GM21576 (cell line): Measurements from ENCODE around the gene MTCP1.
A peak's percentile ranks its signal among the peaks of the same experiment; 100 is the strongest.

Experiments
- ATAC-seq: cut with Tn5 transposase; IDR thresholded peaks from one replicate; pipeline ENCODE4 v1.9.1; 2021; ENCODE audit warnings: mild to moderate bottlenecking, moderate library complexity; ENCODE audit not compliant: unreplicated experiment

Gene MTCP1, protein sequence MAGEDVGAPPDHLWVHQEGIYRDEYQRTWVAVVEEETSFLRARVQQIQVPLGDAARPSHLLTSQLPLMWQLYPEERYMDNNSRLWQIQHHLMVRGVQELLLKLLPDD

DNA sequence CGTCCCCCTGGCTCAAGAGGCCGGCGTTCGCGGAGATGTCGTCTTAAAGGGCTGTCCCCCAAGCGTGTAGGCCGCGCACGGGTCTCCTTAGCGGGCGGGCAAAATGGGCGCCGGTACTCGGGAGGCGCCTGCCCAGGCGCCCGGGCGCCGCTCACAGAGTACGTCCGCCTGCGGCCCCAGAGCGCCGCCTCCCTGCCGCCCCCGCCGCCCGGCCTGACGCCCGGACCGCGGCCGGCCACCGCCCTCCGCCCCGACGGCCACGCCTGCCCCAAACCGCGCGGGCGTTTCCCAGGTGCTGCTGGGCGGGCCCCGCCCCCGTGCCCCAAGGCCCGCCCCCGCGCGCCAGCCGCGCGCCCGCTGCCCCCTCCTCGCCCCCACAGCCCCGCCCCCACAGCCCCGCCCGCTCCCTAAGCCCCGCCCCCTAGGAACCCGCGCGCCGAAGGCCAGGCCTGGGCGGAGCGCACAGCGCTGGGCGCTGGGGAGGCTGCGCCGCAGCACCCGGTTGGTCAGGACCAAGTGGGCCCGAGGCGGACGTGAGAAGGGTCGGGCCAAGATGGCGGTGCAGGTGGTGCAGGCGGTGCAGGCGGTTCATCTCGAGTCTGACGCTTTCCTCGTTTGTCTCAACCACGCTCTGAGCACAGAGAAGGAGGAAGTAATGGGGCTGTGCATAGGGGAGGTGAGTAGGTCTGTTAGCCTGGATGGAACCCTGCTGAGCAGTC is at the start of gene MTCP1, which contains the start of the genes BRCC3 and CMC4:
Gene MTCP1 (minus strand): TSS at position 162 of the 719 bp plus-strand sequence. CDS start 5,126 bp downstream, outside the sequence.
Gene BRCC3 (plus strand): TSS at position 534 of the 719 bp plus-strand sequence. CDS start 20 bp downstream, at position 554.
Gene CMC4 (minus strand): TSS at position 162 of the 719 bp plus-strand sequence. CDS start 7,113 bp downstream, outside the sequence.
- ATAC-seq, result peak; percentile 84

DNA sequence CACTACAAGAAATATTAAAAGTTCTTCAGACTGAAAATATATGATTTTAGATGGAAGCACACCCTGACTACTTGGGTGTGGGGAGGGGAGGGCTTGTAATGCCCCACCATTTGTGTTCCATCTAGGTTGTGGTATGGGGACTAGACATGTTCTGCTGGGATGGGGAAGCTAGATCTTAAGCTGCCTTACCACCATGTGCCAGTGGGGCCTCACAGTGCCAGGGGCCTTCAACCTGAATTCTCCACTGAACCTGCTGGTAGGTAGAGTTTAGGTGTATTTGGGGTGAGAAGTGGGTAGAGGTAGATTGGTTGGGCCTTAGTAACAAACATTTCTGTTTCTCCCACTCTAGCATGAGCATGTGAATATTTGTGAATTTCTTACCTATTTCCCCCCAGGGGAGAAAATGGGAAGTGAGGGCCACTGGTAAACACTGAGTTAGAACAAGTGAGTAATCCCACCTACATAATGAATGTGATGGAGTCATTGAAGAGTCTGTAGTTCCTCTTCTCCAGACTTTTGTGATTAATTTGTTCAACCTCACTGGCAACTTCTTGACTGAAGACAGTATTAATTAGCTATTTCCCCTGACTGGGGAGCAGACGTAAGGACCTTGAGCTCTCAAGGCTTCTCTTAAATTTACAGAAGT is 44.4 kb upstream of the MTCP1 start:
- ATAC-seq, result no peak

DNA sequence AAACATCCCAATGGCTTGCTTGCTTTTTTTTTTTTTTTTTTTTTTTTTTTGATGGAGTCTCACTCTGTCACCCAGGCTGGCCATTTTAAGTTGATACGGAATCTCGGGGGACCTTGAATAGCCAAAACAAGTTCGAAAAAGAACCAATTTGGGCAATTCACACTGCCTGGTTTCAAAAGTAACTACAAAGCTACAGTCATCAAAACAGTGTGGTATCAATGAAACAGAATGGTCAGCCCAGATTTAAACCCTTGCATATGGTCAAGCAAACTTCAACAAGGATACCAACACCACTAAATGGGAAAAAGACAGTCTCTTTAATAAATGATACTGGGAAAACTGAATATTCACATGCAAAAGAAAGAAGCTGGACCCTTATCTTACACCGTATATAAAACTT is 42.2 kb upstream of the MTCP1 start:
- no peak for ATAC-seq

DNA sequence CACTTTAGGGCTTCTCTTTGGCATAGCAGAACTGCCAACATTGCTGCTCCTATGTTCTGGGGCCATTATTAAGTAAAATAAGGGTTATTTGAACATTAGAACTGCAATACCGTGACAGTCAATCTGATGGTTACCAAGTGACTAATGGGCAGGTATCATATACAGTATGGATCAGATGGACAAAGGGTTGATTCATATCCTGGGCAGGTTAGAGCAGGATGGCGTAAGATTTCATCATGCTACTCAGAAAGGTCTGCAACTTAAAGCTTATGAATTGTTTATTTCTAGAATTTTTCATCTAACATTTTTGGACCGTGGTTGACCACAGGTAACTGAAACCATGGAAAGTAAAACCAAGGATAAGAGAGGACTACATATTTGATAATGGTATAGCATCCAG is 41.2 kb upstream of the MTCP1 start:
- no peak for ATAC-seq

DNA sequence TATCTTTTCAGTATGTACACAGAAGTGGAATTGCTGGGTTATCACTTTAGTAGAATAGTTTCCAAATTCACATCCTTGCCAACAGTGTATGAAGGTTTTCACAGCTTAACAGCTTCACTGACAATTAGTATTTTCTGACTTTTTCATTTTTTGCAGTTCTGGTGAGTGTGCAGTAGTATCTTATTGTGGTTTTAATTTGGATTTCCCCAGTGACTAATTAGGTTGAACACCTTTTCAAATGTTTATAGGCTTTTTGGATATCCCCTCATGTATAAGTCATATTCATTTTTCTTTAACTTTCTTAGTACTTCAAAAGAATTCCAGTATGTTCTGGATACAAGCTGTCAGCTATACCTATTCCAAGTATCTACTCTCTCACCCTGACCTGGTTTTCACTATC is 37.5 kb upstream of the MTCP1 start:
- ATAC-seq, result no peak

DNA sequence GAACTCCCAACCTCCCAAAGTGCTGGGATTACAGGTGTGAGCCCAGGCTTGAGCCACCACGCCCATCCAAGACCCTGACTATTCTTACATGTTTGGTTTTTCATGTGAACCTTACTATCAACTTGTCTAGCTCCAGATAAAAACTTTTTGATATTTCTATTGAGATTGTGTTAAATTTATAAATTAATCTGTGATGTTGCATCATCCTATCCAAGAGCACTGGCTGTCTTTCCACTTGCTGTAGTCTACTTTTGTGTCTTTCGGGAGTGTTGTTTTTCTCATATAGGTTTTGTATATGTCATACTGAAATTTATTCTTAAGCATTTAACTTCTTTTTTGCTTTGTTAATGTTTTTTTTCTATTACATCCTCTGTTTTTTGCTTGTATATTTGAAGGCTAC is 35.0 kb upstream of the MTCP1 start:
- ATAC-seq, result no peak

DNA sequence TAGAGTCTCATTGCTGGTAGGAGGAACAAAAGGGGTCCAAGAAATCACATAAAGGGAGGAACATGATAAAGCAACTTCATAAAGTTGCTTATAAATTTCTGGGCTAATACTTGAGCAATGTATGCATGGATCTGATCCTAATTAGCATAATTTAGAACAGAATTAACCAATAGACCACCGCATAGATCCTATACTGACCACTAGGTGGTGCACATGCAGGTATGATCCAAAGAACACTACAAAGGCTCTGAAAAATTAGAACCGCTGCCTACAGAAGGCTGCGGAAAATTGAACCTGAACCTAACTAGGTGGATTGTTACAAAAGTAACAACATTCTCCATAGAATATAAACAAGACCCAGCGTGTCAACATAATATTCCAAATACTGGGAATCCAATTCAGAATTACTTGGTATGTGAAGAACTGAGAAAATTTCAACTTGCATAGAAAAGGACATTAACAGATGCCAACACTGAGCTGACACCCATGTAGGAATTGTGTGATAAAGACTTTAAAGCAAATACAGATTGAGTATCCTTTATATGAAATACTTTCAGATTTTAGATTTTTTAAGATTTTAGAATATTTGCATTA is 23.6 kb upstream of the MTCP1 start:
- peak; percentile 84 for ATAC-seq

DNA sequence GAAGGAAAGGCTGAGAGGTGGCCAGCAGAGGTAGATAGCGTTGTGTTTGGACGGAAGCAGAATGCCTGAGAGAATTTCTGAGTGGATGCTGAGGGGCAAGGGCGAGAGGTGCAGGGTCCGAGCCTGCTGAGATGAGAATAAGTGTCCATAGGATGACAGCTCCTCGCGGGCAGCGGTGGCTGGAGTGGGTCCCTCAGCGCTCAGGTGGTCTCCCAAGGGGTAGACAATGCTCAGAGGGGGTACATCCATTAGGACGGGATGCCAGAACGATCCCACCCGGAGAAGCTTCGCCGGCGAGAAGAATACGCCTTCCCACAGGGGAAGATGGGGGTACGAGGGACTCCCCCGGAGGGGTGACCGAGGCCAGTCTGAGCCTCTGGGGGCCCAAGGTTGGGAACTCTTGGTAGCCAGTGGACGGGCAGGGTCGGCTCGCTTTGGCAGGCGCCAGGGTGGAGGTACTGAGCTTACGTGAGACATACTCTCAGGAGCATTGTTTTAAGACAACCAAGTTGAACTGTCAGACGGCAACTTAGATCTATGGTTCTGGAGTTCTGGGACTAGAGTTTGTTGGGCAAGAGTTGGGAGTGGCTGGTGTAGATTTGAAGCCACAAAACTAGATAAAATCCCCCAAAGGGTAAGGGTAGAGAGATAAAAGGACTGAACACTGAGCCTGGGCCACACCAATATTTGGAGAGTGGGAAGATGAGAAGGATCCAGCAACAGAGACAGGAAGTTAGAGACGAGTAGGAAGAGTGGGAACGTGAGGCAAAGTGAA is 16.2 kb upstream of the MTCP1 start:
- ATAC-seq, result no peak

DNA sequence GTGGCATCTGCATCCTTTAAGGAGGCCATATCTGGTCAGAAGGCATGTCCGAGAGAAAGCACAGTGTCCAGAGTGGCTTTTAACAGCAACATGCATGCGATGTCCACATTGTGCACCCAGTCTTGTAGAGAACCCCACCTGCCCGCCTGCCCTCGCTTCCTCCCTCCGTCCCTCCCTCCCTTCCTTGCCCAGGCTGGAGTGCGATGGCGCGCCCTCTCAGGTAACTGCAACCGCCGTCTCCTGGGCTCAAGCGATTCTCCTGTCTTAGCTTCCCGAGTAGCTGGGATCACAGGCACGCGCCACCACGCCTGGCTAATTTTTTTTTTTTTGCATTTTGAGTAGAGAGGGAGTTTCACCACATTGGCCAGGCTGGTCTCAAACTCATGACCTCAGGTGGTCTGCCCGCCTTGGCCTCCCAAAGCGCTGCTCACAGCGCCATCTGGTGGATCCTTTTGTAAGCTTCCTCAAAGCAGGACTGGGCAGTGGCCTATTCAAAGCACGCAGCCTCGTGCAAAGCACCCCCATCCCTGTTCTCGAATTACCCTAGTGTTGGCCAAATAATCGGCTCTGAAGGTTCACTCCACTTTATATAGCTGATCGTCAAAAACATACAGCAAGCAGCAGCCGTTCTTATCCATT is 15.4 kb upstream of the MTCP1 start:
- ATAC-seq, result no peak

DNA sequence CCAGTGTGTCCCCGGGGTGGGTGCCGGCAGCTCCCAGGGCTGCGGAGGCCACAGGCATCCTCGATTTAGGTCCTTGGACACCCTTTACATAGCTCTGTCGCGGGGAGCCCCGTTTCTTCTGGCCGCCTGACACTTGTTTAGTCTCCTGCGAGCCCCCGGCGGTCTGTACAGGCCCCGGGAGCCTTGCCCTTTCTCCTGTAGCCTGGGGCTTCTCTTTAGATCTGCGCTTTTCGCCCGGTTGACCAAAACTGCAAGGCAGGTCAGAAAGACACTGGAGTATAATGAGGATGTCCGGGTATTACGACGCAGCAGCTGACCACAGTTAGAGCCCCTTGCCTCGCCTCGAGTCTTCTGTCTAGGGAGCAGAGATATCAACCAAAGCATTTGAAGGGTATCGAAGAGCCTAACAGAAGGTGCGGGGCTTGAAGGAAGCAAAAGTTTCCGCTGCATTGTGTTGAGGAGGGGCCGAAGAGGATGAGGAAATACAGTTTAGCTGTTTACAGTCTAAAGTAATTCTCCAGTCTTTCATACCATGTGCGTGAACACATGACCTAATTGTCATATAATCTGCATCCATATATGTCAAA is 851 bp upstream of the MTCP1 start:
- ATAC-seq, result peak; percentile 4

DNA sequence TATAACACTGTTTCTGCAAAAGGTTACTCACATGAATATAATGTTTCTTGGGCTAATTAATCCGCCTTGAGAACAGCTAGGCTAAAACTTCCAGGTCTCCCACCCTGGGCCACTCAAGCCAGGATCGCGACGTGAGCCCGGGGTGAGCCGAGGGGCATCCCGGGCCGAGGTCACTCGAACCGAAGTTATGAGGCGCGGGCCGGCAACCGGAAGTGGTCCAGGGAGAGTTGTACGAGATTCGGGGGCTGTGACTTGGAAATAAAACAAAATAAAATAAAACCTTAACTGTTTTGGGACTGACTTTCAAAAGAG is 317 bp downstream of the MTCP1 start:
- peak; percentile 23 for ATAC-seq

DNA sequence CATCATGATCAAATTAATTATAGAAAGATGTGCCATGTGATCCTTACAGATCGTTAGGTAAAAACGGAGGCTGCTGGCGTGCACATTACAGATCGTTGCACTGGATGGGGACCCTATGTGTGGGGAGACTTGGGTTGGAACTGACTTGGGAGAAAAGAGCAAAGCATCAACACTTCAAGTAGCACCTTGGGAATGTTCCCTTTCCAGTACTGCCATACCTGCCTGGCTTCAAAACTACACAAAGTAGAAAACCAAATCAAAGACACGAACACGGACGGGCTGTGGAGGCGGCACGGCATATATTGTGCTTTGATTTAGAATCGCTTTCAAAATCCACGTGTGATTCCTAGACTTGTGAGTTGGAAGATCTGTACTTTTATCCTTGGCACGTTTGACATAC is 898 bp downstream of the MTCP1 start:
- no peak for ATAC-seq

DNA sequence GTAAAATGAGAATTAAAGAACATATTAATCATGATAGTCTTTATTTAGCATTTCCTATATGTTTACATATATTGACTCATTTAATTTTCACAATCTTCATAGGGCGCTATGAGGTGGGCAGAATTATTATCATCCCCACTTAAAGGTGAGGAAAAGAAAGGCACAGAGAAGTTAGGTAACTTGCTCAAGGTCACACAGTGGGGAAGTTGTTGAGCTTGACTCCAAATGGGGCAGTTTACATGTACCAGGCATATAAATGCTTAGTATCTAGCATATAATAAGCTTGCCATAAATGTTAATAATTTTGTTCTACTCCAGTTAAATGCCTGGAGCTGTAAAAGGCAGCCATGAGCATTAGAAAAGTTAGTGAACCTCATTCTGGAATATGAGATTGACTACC is 1.5 kb downstream of the MTCP1 start:
- no peak for ATAC-seq

DNA sequence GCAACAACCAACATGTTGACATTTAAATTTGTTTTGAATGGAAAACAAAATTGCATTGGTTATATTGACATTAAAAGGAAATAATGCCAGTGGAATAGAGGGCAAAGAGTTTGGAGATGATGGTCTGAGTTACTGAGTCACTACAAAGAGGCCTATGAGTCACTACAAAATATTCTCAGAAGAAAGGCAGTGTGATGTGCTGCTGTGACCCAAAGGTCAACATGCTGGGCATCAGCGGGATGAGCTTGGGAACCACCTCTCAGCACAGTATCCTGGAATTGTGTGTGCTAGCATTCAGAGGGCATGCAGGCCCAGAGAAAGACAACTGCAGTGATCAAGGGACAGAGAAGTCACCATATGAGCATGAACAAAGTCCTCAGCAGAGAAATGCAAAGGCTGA is 2.8 kb downstream of the MTCP1 start:
- ATAC-seq, result no peak

DNA sequence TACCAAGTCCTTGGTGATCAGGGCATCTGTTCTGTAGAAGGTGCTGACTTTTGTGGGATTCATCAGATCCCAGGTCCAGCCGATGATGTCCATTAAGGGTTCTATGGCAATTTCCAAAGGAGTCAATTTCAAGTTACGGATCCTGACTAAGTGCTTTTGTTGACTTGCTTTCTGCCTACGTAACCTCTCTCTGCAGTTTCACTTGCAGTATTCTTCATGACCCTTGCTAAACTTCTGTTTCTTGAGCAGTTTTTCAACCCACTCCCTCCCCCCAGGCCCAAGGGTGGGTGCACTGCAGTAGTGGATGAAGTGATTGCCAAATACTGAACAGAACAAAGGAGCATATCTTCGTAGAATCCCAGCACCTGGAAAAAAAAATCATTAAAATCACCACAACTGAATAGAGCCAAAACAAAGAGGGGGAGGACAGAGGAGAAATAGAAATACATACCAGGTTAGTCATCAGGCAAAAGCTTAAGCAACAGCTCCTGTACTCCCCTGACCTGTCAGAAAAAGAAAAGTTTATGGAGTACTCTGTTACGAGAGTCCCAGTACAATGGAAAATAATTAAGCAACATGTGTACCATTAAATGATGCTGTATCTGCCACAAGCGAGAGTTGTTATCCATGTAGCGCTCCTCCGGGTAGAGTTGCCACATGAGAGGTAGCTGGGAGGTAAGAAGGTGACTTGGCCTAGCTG is 5.8 kb downstream of the MTCP1 start:
- no peak for ATAC-seq

DNA sequence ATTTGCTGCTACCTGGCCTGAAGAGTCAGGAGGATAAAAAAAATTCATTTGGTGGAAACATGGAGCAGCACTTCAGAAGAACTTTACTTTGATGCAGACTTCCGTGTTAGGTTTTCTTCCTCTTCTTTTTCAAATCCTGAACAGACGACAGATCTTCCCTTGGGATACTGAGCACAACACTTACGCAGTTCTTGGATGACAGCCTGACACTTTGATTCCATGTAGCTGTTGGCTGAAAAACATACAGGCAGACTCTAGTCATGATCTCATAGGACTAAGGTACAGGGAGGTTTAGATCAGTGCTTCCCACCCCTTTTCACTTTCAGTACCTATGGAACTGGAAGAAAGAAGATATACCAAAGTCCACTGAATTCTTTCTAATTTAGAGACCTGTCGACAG is 9.2 kb downstream of the MTCP1 start:
- no peak for ATAC-seq

DNA sequence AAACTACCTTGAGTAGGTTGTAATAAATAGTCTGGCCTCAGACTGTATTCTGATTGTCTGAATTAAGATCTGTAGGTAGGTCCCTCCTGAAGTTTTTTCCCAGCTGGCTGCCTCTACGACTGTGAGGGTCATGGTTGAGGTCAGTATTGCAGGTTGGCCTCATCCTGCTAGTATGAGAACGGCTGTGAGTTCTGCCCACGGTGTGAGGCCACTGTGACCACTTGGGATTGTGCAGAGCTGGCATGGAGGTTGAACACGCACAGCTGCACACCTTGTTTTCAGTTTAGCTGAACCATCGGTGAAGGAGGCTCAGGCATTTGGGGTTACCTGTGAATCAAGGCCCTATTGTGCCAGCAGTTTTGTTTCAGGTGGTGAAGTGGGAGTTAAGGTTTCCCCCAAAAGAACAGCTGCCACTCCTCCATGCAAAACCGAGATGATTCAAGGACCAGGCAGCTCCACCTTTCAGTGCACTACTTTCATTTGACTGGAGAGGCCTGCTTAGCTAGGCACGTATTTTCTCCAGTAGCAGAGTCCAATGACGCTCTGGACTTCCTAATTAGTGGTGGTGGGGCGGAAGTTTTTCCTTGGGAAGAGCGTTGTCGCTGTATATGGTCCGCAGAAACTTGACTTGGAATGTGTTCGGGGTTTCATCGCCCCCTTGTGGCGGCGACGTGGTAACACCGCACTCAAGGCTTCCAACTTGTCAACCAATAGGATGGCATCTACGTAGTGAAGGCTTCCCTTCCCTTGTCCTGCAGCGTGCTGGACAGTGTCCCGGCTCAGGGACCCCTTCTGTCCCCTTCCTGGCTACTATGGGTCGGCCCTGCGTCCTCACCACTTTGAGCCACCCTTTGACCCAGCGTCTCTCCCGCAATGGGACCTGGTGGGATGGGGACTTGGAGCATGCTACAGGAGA is 13.8 kb downstream of the MTCP1 start:
- ATAC-seq, result peak; percentile 86

DNA sequence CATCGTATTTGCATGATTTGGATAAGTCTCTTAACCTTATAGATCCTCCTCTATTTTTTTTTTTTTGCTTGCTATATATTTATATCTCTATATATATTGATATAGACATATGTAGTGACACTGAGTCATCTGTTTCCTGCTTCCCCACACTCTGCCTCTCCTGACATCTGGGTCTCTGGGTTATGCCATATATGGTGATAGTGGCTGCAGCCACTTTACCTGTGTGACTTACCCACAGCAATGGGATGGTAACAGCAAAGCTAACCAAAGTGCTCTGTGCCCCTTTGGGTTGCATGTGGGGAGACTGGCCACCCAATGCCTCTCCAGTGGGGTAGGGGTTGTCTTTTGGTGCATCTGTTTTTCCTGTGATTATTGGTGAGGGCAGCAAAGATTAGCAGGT is 14.5 kb downstream of the MTCP1 start:
- no peak for ATAC-seq

DNA sequence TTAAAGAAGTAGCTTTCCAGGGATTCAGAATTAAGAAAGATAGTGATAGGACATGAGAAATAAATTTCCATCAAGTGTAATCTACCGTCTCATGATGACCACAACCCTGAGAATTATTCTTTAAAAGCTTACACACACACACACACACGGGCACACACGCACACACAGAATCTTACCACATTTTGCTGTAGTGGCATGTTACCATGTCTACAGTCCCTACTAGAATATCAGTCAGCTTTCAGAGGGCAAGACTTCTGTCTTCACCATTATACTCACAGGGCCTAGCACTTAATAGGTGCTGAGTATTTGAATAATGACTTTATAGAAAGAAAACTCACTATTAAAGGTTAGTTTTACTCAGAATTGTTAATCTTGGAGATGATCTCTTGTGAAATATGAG is 15.4 kb downstream of the MTCP1 start:
- ATAC-seq, result no peak
